GM21367 (cell line): ENCODE data around the gene CNOT2.

Source experiments
- ATAC-seq: cut with Tn5 transposase; IDR thresholded peaks from one replicate; pipeline ENCODE4 v1.9.1; 2021; ENCODE audit not compliant: unreplicated experiment

CNOT2 gene

DNA sequence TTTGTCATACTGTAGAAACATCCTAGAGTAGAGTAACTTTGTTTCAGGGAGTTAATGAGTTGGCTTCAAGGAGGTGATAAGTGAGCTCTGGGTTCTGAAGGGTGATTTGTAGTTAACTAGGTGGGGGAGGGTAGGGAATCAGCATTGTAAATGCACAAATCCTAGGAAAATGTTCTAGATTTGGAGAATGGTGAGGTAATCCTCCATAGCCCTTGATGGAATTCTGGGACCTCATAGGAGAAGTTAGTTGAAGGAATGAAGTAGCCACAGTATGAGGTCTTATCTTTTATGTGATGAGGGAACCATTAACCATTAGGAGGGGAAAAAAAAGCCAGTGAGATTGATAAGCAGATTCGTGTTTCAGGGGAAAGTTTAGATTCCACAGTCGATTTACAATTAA lies 8.0 kb downstream of the CNOT2 start:
- ATAC-seq, result no peak

- ATAC-seq, result no peak
These were observed 8.4 kb downstream of the CNOT2 start for GRCh38 chr12:70251661-70252060.

GRCh38 chr12:70252832-70253231 lies 9.6 kb downstream of the CNOT2 start:
- ATAC-seq, result no peak

DNA sequence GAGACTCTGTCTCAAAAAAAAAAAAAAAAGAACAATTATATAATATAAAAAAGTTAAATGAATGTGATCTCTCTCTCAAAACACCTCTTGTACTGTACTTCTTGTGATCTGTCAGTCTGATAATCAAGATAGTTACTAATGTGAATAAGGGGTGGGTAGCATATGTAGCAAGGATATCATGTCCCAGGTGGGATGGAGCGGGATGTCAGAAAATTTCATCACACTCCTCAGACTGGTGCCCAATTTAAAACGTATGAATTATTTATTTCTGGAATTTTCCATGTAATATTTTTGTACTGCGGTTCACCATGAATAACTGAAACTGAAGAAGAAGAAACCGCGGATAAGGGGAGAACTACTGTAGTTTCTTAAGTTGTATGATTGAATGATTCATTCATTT lies 11.0 kb downstream of the CNOT2 start:
- ATAC-seq, result no peak

DNA sequence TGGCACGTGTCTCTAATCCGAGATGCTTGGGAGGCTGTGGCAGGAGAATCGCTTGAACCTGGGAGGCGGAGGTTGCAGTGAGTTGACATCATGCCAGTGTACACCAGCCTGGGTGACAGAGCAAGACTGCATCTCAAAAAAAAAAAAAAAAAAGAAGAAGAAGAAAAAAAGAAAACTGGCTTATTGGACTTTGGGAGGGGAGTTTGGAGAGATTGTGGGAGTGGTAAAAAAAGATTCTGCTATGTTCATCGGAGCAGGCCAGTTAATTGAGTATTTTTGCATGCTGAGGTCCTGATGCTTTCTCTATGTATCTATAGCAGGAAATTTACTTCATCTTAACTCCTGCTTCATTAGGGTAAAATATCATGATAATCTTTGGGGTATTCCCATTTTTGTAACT lies 11.6 kb downstream of the CNOT2 start:
- ATAC-seq, result no peak

GRCh38 chr12:70255311-70255710 lies 12.1 kb downstream of the CNOT2 start:
- ATAC-seq, result no peak

GRCh38 chr12:70258605-70259403 lies 15.6 kb downstream of the CNOT2 start:
- ATAC-seq, result no peak

GRCh38 chr12:70260646-70261045 lies 17.4 kb downstream of the CNOT2 start:
- ATAC-seq, result no peak

GRCh38 chr12:70264067-70264867 lies 21.0 kb downstream of the CNOT2 start:
- ATAC-seq, result no peak

- no peak for ATAC-seq
These were observed 21.9 kb downstream of the CNOT2 start for GRCh38 chr12:70265132-70265531.

DNA sequence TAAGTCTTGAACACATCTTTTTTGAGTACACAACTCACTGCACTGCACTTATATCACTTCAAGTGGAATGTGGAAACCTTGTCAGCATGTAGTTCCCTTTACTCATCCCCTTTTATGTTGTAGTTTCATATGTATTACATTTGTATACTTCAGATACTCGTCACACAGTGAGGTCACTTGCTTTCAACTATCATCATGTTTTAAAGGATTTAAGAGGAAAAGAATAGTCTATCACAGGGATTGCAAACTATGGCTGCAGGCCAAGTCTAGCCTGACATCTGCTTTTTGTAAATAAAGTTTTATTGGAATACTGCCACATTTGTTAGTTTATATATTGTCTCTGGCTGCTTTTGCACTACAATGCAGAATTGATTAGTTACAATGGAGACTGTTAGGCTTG lies 24.3 kb downstream of the CNOT2 start:
- no peak for ATAC-seq

DNA sequence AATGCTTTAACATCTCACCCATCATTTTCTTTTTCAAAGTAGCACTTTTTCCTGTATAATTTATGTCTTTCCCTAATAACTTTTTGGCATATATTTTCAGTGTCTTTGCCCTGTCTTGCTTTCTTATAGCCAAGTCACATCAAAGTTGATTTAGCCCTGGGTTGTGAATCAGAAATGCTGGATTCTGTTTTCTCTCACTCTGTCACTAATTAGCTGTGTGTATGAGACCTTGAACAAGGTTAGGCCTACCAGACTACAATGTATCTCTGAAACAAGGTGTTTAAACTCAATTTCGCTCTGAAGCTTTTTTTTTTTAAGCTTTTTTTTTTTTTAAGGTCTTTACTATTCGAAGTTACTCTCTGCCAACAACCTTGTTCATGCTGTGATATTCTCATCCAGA lies 25.7 kb downstream of the CNOT2 start:
- ATAC-seq, result no peak

GRCh38 chr12:70270108-70270507 lies 26.9 kb downstream of the CNOT2 start:
- ATAC-seq, result no peak

- ATAC-seq, result no peak
These were observed 27.8 kb downstream of the CNOT2 start for GRCh38 chr12:70271025-70271424.

- ATAC-seq, result no peak
These were observed 29.3 kb downstream of the CNOT2 start for GRCh38 chr12:70272510-70272909.

- no peak for ATAC-seq
These were observed 31.8 kb downstream of the CNOT2 start for GRCh38 chr12:70275045-70275444.

GRCh38 chr12:70277973-70278372 lies 34.7 kb downstream of the CNOT2 start:
- no peak for ATAC-seq

GRCh38 chr12:70278945-70279344 lies 35.7 kb downstream of the CNOT2 start:
- no peak for ATAC-seq

- ATAC-seq, result no peak
These were observed 40.0 kb downstream of the CNOT2 start for GRCh38 chr12:70283232-70283631.

DNA sequence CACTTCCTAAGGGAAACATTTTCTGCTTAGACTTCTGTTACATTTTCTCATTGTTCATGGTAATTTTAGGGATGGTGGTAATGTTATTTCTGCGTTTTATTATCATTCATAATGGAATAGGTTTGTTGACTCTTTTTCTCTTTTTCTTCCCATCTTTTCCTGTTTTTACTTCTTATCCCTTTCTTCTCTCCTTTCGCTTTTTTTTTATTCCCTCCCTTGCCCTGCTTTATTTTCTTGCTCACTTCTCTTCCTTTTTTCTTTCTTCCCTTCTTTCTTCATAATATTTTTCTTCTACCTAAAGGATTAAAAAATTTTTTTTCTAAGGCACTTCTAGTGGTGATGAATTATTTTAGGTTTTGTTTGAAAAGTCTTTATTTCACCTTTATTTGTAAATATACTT lies 45.6 kb downstream of the CNOT2 start:
- ATAC-seq, result no peak

DNA sequence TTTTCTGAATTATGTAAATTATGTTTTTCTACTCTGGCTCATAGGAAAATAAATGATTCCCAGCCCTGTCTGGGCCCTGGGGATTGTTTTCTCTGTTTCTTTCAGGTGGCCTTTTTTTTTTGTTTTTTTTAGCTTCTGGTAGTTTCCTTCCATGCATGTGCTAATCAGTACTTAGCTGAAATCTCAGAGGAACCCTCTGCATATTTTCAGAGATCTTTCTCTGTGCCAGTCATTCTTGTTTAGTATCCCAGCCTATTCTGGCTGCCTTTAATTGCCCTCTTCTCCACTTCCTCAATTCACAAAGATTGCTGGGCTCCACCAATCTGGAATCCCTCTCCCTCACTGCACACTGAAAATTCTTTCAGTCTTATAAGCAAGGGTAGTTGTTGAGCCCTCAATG lies 46.9 kb downstream of the CNOT2 start:
- ATAC-seq, result no peak

DNA sequence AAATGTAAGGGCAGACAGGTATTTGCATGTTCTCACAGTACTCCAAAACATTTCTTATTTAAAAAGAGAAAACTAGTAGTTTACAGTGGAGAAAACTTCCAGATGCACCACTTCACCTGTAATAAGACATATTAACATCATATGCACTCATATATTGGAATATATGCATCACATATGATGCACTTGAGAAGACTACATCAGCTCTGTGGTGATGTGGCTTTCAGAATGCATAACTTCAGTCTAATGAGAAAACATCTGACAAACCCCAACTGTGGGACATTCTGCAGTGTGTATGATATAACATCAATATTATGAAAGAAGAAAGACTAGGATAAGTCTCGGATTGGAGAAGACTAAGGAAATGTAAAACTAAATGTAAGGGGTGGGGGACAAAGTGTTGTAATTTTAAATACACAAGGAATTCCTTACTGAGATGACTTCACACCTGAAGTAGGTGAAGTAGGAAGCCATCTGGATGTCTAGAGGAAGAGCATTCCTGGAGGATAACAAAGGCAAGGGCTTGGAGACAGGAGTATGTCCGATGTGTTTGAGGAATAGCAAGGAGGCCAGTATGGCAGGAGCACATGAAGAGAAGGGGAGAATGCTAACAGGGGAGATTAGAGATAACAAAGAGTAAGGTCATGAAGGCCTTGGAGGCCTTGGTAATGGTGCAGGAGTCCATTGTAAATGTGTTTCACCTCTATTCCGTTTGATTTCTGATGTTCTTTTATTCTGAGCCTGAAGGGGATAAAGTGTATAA lies 49.0 kb downstream of the CNOT2 start:
- ATAC-seq, result no peak
